Right lobe of liver (tissue), 6 donors: ENCODE measurements around the gene LDLRAD3. TPM values are rescaled to one million over a fixed set of nuclear protein-coding genes. Genes with fewer than 3 reads are reported as not detected.

ENCODE experiments used
- ATAC-seq, 4 donors: fragments of 200-7000 bp; cut with Tn5 transposase; one replicate each; pipeline ENCODE4 v1.9.1; 2020; ENCODE audit warnings: mild to moderate bottlenecking in 4 of 4, moderate library complexity in 4 of 4
- DNase-seq, 3 donors: peaks; one replicate each; pipeline ENCODE4 v3.0.0-alpha.2; 2020
- H3K27ac ChIP-seq, 3 donors: fragments of 200-600 bp; one replicate each; pipeline ENCODE4 v1.8.0; 2022
- H3K27me3 ChIP-seq, 2 donors: fragments of 200-600 bp; one replicate each; pipeline ENCODE4 v1.8.0; 2022
- H3K36me3 ChIP-seq, 4 donors: fragments of 200-600 bp; sonication (generic) in 1 of 4; one replicate each; pipeline versions ENCODE4 v1.5.1 to v1.8.0; 2017 to 2022; ENCODE audit warnings: control low read depth in 1 of 4
- H3K4me1 ChIP-seq, 4 donors: fragments of 200-600 bp; sonication (generic) in 1 of 4; one replicate each; pipeline versions ENCODE4 v1.5.1 to v1.8.0; 2017 to 2022; ENCODE audit warnings: control low read depth in 1 of 4
- H3K4me3 ChIP-seq, 3 donors: fragments of 200-600 bp; one replicate each; pipeline ENCODE4 v1.8.0; 2022
- H3K9me3 ChIP-seq, 4 donors: fragments of 200-600 bp; sonication (generic) in 1 of 4; one replicate each; pipeline versions ENCODE4 v1.5.1 to v1.8.0; 2017 to 2022; ENCODE audit warnings: control low read depth in 1 of 4
- POLR2A ChIP-seq: fragments of 450-650 bp; IDR thresholded peaks from one replicate; pipeline ENCODE4 v1.6.1; 2017; ENCODE audit warnings: antibody characterized with exemption, mild to moderate bottlenecking
- WGBS: methylation state at CpG from one replicate; pipeline ENCODE4 v1.1.6; 2018; ENCODE audit warnings: low coverage, low lambda C conversion rate; ENCODE audit not compliant: insufficient coverage; ENCODE audit errors: missing lambda C conversion rate; 5-methylcytosine and 5-hydroxymethylcytosine counted together
- intact Hi-C, 2 donors: fragments of 100-400 bp; cut with DNase I; formaldehyde crosslinking; loops; one replicate each; pipeline versions ENCODE4 v1.11.2 to v1.14.1; 2022
- total RNA-seq, 6 experiments: library from RNA; depleted of rRNA in 2 of 6; stranded (reverse); fragments of >200 nt in 2 of 6; fragmentation: NEBNext Ultra II Directional in 3 of 6; extraction: Animal tissue kit (Norgen Biotek cat#: 25700) in 3 of 6; gene quantifications; one replicate each; pipeline versions ENCODE4 v1.1.0 to v1.2.4, GENCODE V29; 2016 to 2023
- TF ChIP-seq, protein P1 (sequence below), 4 donors: fragments of 200-600 bp in 3 of 4; fragments of 450-650 bp in 1 of 4; IDR thresholded peaks; one replicate each; pipeline versions ENCODE4 v1.5.1 to v1.8.0; 2016 to 2022; ENCODE audit warnings: antibody characterized with exemption in 4 of 4, mild to moderate bottlenecking in 2 of 4
- donor health status: DM: no; HTN: yes; CAD: no.
- donor health status: DM: no; HTN: no; CAD: no.
- donor health status: DM: no; HTN: no; CAD: no.
- donor health status: DM: no; HTN: yes; CAD: no.
- donor health status: DM: no; HTN: yes; CAD: no.

LDLRAD3 gene
- total RNA-seq, 6 experiments from 2014 or later, result 0.62 to 3.3 (median 2.7) TPM

DNA sequence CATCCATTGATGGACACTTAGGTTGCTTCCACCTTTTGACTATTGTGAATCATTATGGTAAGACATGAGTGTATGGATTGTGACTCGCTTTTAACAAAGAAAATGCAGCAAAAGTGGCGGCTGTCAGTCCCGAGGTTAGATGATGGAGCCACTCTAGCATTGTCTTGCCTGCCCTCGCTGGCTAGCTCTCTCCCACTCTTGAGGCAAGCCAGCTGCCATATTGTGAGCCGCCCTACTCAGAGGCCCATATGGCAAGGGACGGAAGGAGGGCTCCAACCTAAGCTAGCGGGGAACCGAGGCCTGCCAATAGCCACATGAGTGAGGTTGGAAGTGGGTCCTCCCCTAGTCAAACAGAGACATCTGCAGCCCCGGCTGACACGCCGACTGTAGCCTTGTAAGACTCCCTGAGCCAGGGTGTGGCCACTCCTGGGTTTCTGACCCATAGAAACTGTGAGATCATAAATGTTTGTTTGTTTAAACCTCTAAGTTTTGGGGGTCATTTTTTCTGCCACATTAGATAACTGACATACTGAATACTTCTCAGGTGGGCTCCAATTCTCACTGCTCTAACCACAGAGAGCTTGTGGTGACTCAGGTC is 160.2 kb downstream of the LDLRAD3 start:
- Histone ChIP-seq H3K4me3 (no peak overlapping the region), H3K4me1 (no peaks in the 10 kb centered on the region), H3K36me3 (no peaks in the 10 kb centered on the region), H3K9me3 (no peaks in the 10 kb centered on the region), H3K27me3 (no peaks in the 10 kb centered on the region), H3K27ac (no peak overlapping the region)
- TF ChIP-seq, protein P1, sequence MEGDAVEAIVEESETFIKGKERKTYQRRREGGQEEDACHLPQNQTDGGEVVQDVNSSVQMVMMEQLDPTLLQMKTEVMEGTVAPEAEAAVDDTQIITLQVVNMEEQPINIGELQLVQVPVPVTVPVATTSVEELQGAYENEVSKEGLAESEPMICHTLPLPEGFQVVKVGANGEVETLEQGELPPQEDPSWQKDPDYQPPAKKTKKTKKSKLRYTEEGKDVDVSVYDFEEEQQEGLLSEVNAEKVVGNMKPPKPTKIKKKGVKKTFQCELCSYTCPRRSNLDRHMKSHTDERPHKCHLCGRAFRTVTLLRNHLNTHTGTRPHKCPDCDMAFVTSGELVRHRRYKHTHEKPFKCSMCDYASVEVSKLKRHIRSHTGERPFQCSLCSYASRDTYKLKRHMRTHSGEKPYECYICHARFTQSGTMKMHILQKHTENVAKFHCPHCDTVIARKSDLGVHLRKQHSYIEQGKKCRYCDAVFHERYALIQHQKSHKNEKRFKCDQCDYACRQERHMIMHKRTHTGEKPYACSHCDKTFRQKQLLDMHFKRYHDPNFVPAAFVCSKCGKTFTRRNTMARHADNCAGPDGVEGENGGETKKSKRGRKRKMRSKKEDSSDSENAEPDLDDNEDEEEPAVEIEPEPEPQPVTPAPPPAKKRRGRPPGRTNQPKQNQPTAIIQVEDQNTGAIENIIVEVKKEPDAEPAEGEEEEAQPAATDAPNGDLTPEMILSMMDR (IDR thresholded peaks at IDR 0.05), result no peak
- TF ChIP-seq POLR2A, result no peak
- WGBS, result 84% methylated on average over 6 of the region's 11 CpGs
- intact Hi-C loops, result no loop called here
- ATAC-seq, result no peak
- no peak for DNase-seq

DNA sequence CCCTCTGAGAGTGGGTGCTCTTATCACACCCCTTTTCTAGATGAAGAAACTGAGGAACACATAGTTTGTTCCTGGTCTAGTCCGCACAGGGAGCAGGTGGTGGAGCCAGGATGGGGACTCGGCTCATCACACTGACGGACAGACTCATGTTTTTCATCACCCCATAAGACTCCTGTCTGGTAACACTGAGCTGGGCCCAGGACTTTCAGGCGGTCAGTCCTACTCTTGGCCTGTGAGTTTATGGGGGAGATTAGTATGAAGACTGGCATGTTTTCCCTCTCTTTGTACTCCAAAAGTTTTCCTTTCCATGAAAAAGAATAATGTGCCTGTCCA is 160.8 kb downstream of the LDLRAD3 start:
- ATAC-seq, result no peak
- intact Hi-C loops, result no loop called here
- Histone ChIP-seq H3K27ac (no peak overlapping the region), H3K4me3 (no peak overlapping the region), H3K27me3 (no peaks in the 10 kb centered on the region), H3K9me3 (no peaks in the 10 kb centered on the region), H3K36me3 (no peaks in the 10 kb centered on the region), H3K4me1 (no peaks in the 10 kb centered on the region)
- TF ChIP-seq POLR2A, result no peak
- TF ChIP-seq, protein P1 (IDR thresholded peaks at IDR 0.05), result no peak
- DNase-seq, result no peak
- WGBS, result 80% methylated on average over 1 of the region's 4 CpGs

DNA sequence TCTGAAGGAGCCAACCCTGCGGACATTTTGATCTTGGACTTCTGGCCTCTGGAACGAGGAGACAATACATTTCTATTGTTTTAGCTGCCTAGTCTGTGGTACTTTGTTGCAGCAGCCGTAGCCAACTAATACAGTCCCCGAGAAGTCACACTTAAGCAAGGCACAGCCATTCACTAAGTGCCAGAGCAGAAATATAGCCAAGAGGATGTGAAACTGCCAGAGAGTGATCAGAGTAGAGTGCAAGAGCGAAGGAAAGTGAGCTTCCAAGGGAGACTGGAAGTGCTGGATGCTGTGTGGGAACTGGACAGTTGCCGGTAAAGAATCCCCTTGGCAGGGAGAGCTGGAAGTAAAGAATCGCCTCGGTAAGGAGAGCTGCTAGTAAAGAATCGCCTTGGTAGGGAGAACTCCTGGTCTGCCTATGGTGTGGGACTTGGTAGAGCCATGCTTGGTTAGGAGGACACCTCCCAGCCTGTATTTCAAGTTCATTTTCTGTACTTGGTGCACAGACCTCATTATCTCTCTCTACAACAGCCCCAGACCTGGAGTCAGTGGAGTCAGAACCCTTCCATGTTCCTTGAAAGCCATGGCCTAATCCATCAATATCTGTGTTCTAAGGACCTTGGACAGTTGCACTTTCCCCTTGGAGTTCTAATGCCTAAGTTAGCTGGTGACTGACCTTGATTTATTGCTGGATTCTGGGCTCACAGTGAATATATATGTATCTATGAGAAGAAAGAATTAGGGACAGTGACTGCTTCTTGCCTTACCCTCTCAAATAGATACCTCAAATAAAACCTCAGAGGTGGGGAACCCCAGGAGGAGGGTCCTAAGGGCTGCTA is 162.1 kb downstream of the LDLRAD3 start:
- TF ChIP-seq POLR2A, result no peak
- TF ChIP-seq, protein P1 (IDR thresholded peaks at IDR 0.05), result no peak
- whole genome bisulfite sequencing, result 80% methylated on average over 6 of the region's 9 CpGs
- no peaks in the 10 kb centered on the region for H3K27me3 ChIP-seq
- H3K27ac ChIP-seq, result no peak overlapping the region
- no peaks in the 10 kb centered on the region for H3K36me3 ChIP-seq
- DNase-seq (no peak), ATAC-seq (no peak)
- no peaks in the 10 kb centered on the region for H3K9me3 ChIP-seq
- no peaks in the 10 kb centered on the region for H3K4me1 ChIP-seq
- H3K4me3 ChIP-seq, result no peak overlapping the region
- intact Hi-C loops, result no loop called here

DNA sequence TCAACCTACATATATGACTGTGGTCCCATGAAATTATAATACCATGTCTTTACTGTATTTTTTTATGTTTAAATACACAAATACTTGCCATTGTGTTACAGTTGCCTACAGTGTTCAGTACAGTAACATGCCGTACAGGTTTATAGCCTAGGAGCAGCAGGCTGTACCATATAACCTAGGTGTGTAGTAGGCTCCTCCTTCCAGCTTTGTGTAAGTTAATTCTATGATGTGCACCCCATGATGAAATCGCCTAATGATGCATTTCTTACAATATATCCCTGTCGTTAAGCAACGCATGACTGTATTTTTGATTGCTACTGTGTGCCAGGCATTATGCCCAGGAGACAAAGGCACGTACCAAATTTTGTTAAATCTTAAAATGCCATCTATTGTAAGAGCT is 163.7 kb downstream of the LDLRAD3 start:
- ATAC-seq, result no peak
- no peak for DNase-seq
- Histone ChIP-seq H3K27me3 (no peaks in the 10 kb centered on the region), H3K27ac (no peak overlapping the region), H3K36me3 (no peaks in the 10 kb centered on the region), H3K4me1 (no peaks in the 10 kb centered on the region), H3K4me3 (no peak overlapping the region), H3K9me3 (no peaks in the 10 kb centered on the region)
- intact Hi-C loops, result no loop called here
- 89% methylated on average over 5 of the region's 5 CpGs for WGBS
- no peak for TF ChIP-seq POLR2A

DNA sequence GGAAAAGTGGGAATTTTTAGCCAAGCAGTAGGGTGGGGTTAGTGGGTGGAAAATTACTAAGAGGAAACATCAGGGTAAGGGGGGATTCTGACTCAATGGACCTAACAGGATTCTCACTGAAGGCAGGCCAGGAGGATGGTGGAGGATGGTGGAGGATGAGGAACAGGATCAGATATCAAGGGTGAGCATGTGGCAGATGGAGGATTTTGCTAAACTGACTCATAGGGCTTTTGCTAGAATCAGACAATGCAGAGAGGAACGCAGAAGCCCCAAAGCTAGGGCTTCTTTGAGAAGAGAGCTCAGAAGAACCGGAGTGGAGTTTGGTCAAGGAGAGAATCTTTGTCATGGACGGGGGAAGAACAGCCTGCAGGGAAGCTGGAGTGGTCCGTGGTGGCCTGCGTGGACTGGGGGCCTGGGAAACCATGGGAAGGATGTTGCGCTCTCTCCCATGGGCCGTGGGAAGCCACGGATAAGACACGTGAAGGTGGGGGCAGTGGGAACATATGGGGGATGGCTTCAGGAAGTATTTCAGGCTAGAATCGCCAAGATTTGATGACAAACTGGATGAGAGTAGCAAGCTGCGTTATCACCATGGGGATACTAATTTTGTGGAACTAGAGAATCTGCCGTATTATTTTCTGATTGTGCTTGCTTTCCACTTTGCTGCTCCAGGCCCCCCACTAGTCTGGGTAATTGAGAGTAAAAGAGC is 165.2 kb downstream of the LDLRAD3 start:
- no peaks in the 10 kb centered on the region for H3K27me3 ChIP-seq
- TF ChIP-seq, protein P1 (IDR thresholded peaks at IDR 0.05), result no peak
- no peak for TF ChIP-seq POLR2A
- no peak for ATAC-seq
- no peak overlapping the region for H3K4me3 ChIP-seq
- H3K9me3 ChIP-seq, result no peaks in the 10 kb centered on the region
- 75% methylated on average over 12 of the region's 12 CpGs for WGBS
- no peaks in the 10 kb centered on the region for H3K4me1 ChIP-seq
- DNase-seq, result no peak
- no peak overlapping the region for H3K27ac ChIP-seq
- H3K36me3 ChIP-seq, result no peaks in the 10 kb centered on the region
- intact Hi-C loops, result no loop called here
